ENCODE results near the gene BRSK2. TPM values are rescaled to one million over a fixed set of nuclear protein-coding genes. Genes with fewer than 3 reads are reported as not detected.

The BRSK2 gene
- polyA plus RNA-seq, 1 experiment = 0.28 TPM

- peaks cover 6% of the 10 kb centered on the region for H3K27me3 ChIP-seq (ENCODE audit: control insufficient read depth, insufficient read depth, low read length)
Observed at GRCh38 chr11:1348146-1348795, 41.5 kb upstream of the BRSK2 start.

GRCh38 chr11:1348796-1349326, 40.9 kb upstream of the BRSK2 start:
- POLR2A ChIA-PET = no interaction called here
- CTCF ChIA-PET = no interaction called here
- Histone ChIP-seq H3K36me3 (ENCODE audit: control insufficient read depth, insufficient read depth, low read length) (no peaks in the 10 kb centered on the region), H3K4me3 (ENCODE audit: low read depth, low read length) (no peak overlapping the region), H3K27me3 (ENCODE audit: control insufficient read depth, insufficient read depth, low read length) (peaks cover 6% of the 10 kb centered on the region)
- no peak for TF ChIP-seq CTCF (IDR thresholded peaks at IDR 0.05; ENCODE audit: insufficient read depth, low read depth, low read length)
- DNase-seq (ENCODE audit: low read depth) = no peak

More at GRCh38 chr11:1348146-1348795, 41.5 kb upstream of the BRSK2 start:
- ChIA-PET CTCF (no interaction called here), POLR2A (no interaction called here)
- H3K36me3 ChIP-seq (ENCODE audit: control insufficient read depth, insufficient read depth, low read length) = no peaks in the 10 kb centered on the region
- DNase-seq (ENCODE audit: low read depth) = no peak
- H3K4me3 ChIP-seq (ENCODE audit: low read depth, low read length) = no peak overlapping the region
- no peak for TF ChIP-seq CTCF (IDR thresholded peaks at IDR 0.05; ENCODE audit: insufficient read depth, low read depth, low read length)

GRCh38 chr11:1349327-1350041, 40.2 kb upstream of the BRSK2 start:
- POLR2A ChIA-PET = no interaction called here
- no peak for TF ChIP-seq CTCF (IDR thresholded peaks at IDR 0.05; ENCODE audit: insufficient read depth, low read depth, low read length)

GRCh38 chr11:1350086-1350725, 39.5 kb upstream of the BRSK2 start:
- H3K36me3 ChIP-seq (ENCODE audit: control insufficient read depth, insufficient read depth, low read length) = no peaks in the 10 kb centered on the region
- no peak overlapping the region for H3K4me3 ChIP-seq (ENCODE audit: low read depth, low read length)
- ChIA-PET CTCF (no interaction called here), POLR2A (no interaction called here)
- no peak for TF ChIP-seq CTCF (IDR thresholded peaks at IDR 0.05; ENCODE audit: insufficient read depth, low read depth, low read length)
- peaks cover 6% of the 10 kb centered on the region for H3K27me3 ChIP-seq (ENCODE audit: control insufficient read depth, insufficient read depth, low read length)
- DNase-seq (ENCODE audit: low read depth) = no peak

More at GRCh38 chr11:1349327-1350041, 40.2 kb upstream of the BRSK2 start:
- DNase-seq (ENCODE audit: low read depth) = no peak
- no peak overlapping the region for H3K4me3 ChIP-seq (ENCODE audit: low read depth, low read length)
- peaks cover 6% of the 10 kb centered on the region for H3K27me3 ChIP-seq (ENCODE audit: control insufficient read depth, insufficient read depth, low read length)
- no peaks in the 10 kb centered on the region for H3K36me3 ChIP-seq (ENCODE audit: control insufficient read depth, insufficient read depth, low read length)
- CTCF ChIA-PET = no interaction called here
